K562 (cell line): ENCODE measurements around the gene NFILZ. TPM values are rescaled to one million over a fixed set of nuclear protein-coding genes. Genes with fewer than 3 reads are reported as not detected.

Source experiments
- CBFA2T3 ChIP-seq: fragments of 450-650 bp; IDR thresholded peaks from 2 replicates; pipeline ENCODE4 v1.6.1; 2017
- CC2D1A ChIP-seq: fragments of 450-650 bp; IDR thresholded peaks from 2 replicates; pipeline ENCODE4 v1.6.1; 2017; ENCODE audit warnings: mild to moderate bottlenecking
- FIP1L1 ChIP-seq: fragments of 200-400 bp; formaldehyde crosslinking; IDR thresholded peaks from 2 replicates; pipeline ENCODE4 v1.6.1; 2018; ENCODE audit warnings: mild to moderate bottlenecking, low read depth, low read length; ENCODE audit not compliant: poor library complexity, severe bottlenecking
- PTBP1 ChIP-seq: fragments of 200-400 bp; formaldehyde crosslinking; IDR thresholded peaks from 2 replicates; pipeline ENCODE4 v1.6.1; 2017; ENCODE audit warnings: low read depth, low read length
- ZC3H4 ChIP-seq: sonication (generic); formaldehyde crosslinking; IDR thresholded peaks from 2 replicates; pipeline ENCODE4 v1.9.0; 2021; ENCODE audit warnings: missing genetic modification reagents, borderline replicate concordance
- ZNF324 ChIP-seq: fragments of 250-450 bp; sonication (Bioruptor Pico); IDR thresholded peaks from 2 replicates; pipeline ENCODE4 v1.4.0; 2020; ENCODE audit warnings: mild to moderate bottlenecking
- ZNF384 ChIP-seq: IDR thresholded peaks from 2 replicates; pipeline ENCODE4 v1.6.1; 2012; ENCODE audit warnings: low read depth, low read length, improper control_type of control experiment
- ZNF41 ChIP-seq: fragments of 250-450 bp; sonication (Bioruptor Pico); conservative IDR thresholded peaks from 2 replicates; pipeline ENCODE4 v1.4.0; 2020; ENCODE audit warnings: mild to moderate bottlenecking
- polyA plus RNA-seq, 8 experiments: library from polyadenylated mRNA; depleted of rRNA in 4 of 8; stranded (reverse) in 5 of 8; unstranded in 3 of 8; fragments of >200 nt; fragmentation: Nextera tagmentation in 2 of 8; fragmentation: Illumina TruSeq in 1 of 8; extraction: Ambion mirVana in 2 of 8; extraction: Trizol in 1 of 8; gene quantifications; 2 replicates each; pipeline versions ENCODE4 v1.2.1 to v1.2.3, GENCODE V29; 2011 to 2014; ENCODE audit warnings: inconsistent platforms in 1 of 8, missing spikeins in 1 of 8
- total RNA-seq, 7 experiments: library from RNA; depleted of rRNA in 6 of 7; stranded (reverse); fragments of >200 nt in 6 of 7; fragmentation: Illumina TruSeq in 2 of 7; extraction: Trizol in 2 of 7; gene quantifications; 2 replicates each; pipeline versions ENCODE4 v1.2.1 to v1.2.3, GENCODE V29; 2011 to 2021; ENCODE audit warnings: low replicate concordance in 1 of 7
- TF ChIP-seq, protein P1 (sequence below): fragments of 250-450 bp; sonication (Bioruptor Pico); IDR thresholded peaks from 2 replicates; pipeline ENCODE4 v1.9.0; 2021; ENCODE audit warnings: mild to moderate bottlenecking, inconsistent platforms
- TF ChIP-seq, protein P2 (sequence below): sonication (generic); formaldehyde crosslinking; IDR thresholded peaks from 2 replicates; pipeline ENCODE4 v1.8.0; 2022; ENCODE audit warnings: missing genetic modification reagents, mild to moderate bottlenecking, borderline replicate concordance

The NFILZ gene
- total and polyA plus RNA-seq, 9 of the 15 experiments (the other 6 are each of a cell fraction or from before 2014, with no cell fraction given): not detected

DNA sequence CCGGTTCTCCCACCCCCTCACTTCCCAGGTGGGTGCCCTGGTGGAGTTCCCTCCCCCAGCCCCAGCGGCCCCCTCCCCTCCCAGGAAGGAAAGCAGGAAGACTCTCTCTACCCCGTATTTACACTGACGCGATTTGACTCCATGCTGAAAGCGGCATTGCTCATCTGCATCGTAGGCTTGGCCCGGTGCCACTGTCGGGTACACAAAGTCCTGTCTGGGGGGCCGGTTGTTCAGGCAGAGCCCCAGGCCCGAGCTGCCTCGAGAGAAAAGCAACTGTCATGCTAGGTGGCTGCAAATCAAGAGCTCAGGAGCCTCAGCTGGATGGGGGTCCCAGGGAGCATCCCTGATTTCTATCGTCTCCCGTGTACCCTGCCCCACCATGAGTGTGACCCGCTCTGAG lies 34.8 kb upstream of the NFILZ start (continued):
- TF ChIP-seq, protein P1, sequence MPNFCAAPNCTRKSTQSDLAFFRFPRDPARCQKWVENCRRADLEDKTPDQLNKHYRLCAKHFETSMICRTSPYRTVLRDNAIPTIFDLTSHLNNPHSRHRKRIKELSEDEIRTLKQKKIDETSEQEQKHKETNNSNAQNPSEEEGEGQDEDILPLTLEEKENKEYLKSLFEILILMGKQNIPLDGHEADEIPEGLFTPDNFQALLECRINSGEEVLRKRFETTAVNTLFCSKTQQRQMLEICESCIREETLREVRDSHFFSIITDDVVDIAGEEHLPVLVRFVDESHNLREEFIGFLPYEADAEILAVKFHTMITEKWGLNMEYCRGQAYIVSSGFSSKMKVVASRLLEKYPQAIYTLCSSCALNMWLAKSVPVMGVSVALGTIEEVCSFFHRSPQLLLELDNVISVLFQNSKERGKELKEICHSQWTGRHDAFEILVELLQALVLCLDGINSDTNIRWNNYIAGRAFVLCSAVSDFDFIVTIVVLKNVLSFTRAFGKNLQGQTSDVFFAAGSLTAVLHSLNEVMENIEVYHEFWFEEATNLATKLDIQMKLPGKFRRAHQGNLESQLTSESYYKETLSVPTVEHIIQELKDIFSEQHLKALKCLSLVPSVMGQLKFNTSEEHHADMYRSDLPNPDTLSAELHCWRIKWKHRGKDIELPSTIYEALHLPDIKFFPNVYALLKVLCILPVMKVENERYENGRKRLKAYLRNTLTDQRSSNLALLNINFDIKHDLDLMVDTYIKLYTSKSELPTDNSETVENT (CRISPR knock-in tag): no peak
- no peak for TF ChIP-seq FIP1L1
- no peak for TF ChIP-seq ZNF324 (CRISPR knock-in tag)
- TF ChIP-seq CBFA2T3: no peak
- TF ChIP-seq CC2D1A: no peak
- no peak for TF ChIP-seq ZNF384
- TF ChIP-seq ZC3H4 (CRISPR knock-in tag): no peak
- no peak for TF ChIP-seq ZNF41
- no peak for TF ChIP-seq PTBP1
- TF ChIP-seq, protein P2, sequence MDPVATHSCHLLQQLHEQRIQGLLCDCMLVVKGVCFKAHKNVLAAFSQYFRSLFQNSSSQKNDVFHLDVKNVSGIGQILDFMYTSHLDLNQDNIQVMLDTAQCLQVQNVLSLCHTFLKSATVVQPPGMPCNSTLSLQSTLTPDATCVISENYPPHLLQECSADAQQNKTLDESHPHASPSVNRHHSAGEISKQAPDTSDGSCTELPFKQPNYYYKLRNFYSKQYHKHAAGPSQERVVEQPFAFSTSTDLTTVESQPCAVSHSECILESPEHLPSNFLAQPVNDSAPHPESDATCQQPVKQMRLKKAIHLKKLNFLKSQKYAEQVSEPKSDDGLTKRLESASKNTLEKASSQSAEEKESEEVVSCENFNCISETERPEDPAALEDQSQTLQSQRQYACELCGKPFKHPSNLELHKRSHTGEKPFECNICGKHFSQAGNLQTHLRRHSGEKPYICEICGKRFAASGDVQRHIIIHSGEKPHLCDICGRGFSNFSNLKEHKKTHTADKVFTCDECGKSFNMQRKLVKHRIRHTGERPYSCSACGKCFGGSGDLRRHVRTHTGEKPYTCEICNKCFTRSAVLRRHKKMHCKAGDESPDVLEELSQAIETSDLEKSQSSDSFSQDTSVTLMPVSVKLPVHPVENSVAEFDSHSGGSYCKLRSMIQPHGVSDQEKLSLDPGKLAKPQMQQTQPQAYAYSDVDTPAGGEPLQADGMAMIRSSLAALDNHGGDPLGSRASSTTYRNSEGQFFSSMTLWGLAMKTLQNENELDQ (CRISPR knock-in tag): no peak
